GM12878 (cell line): ENCODE data around the gene SLC29A2. TPM values are rescaled to one million over a fixed set of nuclear protein-coding genes. Genes with fewer than 3 reads are reported as not detected.
A peak's percentile ranks its signal among the peaks of the same experiment; 100 is the strongest.

ENCODE experiments used
- ATF2 ChIP-seq: IDR thresholded peaks from 2 replicates; pipeline ENCODE4 v1.6.1; 2012; ENCODE audit warnings: low read length, inconsistent platforms
- ATF3 ChIP-seq: IDR thresholded peaks from 2 replicates; pipeline ENCODE4 v1.6.1; 2011; ENCODE audit warnings: low read depth, mild to moderate bottlenecking, low read length, moderate library complexity, borderline replicate concordance; ENCODE audit errors: extremely low read depth
- CEBPZ ChIP-seq: fragments of 150-350 bp; IDR thresholded peaks from 2 replicates; pipeline ENCODE4 v1.6.1; 2016; ENCODE audit warnings: low read depth, low read length
- DPF2 ChIP-seq: fragments of 450-650 bp; IDR thresholded peaks from 2 replicates; pipeline ENCODE4 v1.6.1; 2017; ENCODE audit warnings: mild to moderate bottlenecking
- HDAC2 ChIP-seq: fragments of 200-600 bp; sonication (generic); IDR thresholded peaks from 2 replicates; pipeline ENCODE4 v1.6.1; 2017
- IRF4 ChIP-seq: IDR thresholded peaks from 2 replicates; pipeline ENCODE4 v1.6.1; 2011; ENCODE audit warnings: low read depth, low read length
- NR2C2 ChIP-seq: IDR thresholded peaks from 2 replicates; pipeline ENCODE4 v1.6.1; 2011; ENCODE audit warnings: borderline replicate concordance, low read depth; ENCODE audit not compliant: control insufficient read depth, insufficient read length
- PBX3 ChIP-seq: IDR thresholded peaks from 2 replicates; pipeline ENCODE4 v1.6.1; 2011; ENCODE audit warnings: mild to moderate bottlenecking, low read depth, low read length, moderate library complexity; ENCODE audit not compliant: insufficient replicate concordance
- PKNOX1 ChIP-seq: fragments of 450-650 bp; IDR thresholded peaks from 2 replicates; pipeline ENCODE4 v1.6.1; 2016; ENCODE audit warnings: mild to moderate bottlenecking
- RCOR1 ChIP-seq: conservative IDR thresholded peaks from 2 replicates; pipeline ENCODE4 v1.6.1; 2012; ENCODE audit warnings: low read depth, low read length, improper control_type of control experiment
- RUNX3 ChIP-seq: IDR thresholded peaks from 2 replicates; pipeline ENCODE4 v1.6.1; 2012; ENCODE audit warnings: low read length, inconsistent platforms
- STAT3 ChIP-seq: IDR thresholded peaks from 2 replicates; pipeline ENCODE4 v1.6.1; 2011; ENCODE audit warnings: low read depth, low read length, improper control_type of control experiment
- SUZ12 ChIP-seq: fragments of 200-600 bp; sonication (generic); IDR thresholded peaks from one replicate; pipeline ENCODE4 v1.6.1; 2018; ENCODE audit warnings: antibody characterized with exemption, mild to moderate bottlenecking; ENCODE audit not compliant: unreplicated experiment
- TCF3 ChIP-seq: IDR thresholded peaks from 2 replicates; pipeline ENCODE4 v1.6.1; 2012; ENCODE audit warnings: low read depth, mild to moderate bottlenecking, low read length, borderline replicate concordance; ENCODE audit not compliant: insufficient read depth
- TCF7 ChIP-seq: IDR thresholded peaks from 2 replicates; pipeline ENCODE4 v1.6.1; 2014; ENCODE audit warnings: antibody characterized with exemption, borderline replicate concordance
- YY1 ChIP-seq: IDR thresholded peaks from 2 replicates; pipeline ENCODE4 v1.6.1; 2011; ENCODE audit warnings: low read depth, mild to moderate bottlenecking, low read length
- ZBTB33 ChIP-seq: fragments of 450-650 bp; IDR thresholded peaks from 2 replicates; pipeline ENCODE4 v1.6.1; 2017; ENCODE audit warnings: mild to moderate bottlenecking
- ZNF24 ChIP-seq: fragments of 450-650 bp; IDR thresholded peaks from 2 replicates; pipeline ENCODE4 v1.6.1; 2017; ENCODE audit warnings: antibody characterized with exemption, mild to moderate bottlenecking
- ZNF384 ChIP-seq: IDR thresholded peaks from 2 replicates; pipeline ENCODE4 v1.6.1; 2012; ENCODE audit warnings: low read depth, mild to moderate bottlenecking, low read length, improper control_type of control experiment, borderline replicate concordance
- polyA plus RNA-seq, 11 experiments: library from polyadenylated mRNA; depleted of rRNA in 4 of 11; unstranded in 6 of 11; stranded (reverse) in 5 of 11; fragments of >200 nt; fragmentation: Nextera tagmentation in 4 of 11; fragmentation: Illumina TruSeq in 1 of 11; extraction: Ambion mirVana in 4 of 11; extraction: Trizol in 1 of 11; gene quantifications; 1 replicate in 1 of 11; 2 replicates in 10 of 11; pipeline versions ENCODE4 v1.2.1 to v1.2.3, GENCODE V29; 2011 to 2016; ENCODE audit warnings: inconsistent platforms in 2 of 11, missing spikeins in 2 of 11, low read depth in 1 of 11
- total RNA-seq, 4 experiments: library from RNA; depleted of rRNA in 3 of 4; stranded (reverse); fragments of >200 nt in 3 of 4; fragmentation: Illumina TruSeq in 1 of 4; extraction: Trizol in 1 of 4; gene quantifications; 2 replicates each; pipeline versions ENCODE4 v1.2.1 to v1.2.3, GENCODE V29; 2013 to 2021

Gene SLC29A2
- total and polyA plus RNA-seq, 10 of the 15 experiments (the other 5 are each of a cell fraction or from before 2014, with no cell fraction given), result 0.27 to 7.5 (median 2.2) TPM

GRCh38 chr11:66371627-66372415 is at the start of gene SLC29A2 (continued):
- TF ChIP-seq TCF7 (no peak), RUNX3 (no peak), RCOR1 (no peak), TCF3 (no peak), ZBTB33 (no peak), PBX3 (no peak), DPF2 (0 out of 2 replicates have a peak, but pooled peaks have one; percentile 41), ATF3 (no peak), STAT3 (no peak), NR2C2 (no peak), CEBPZ (no peak), YY1 (no peak), HDAC2 (no peak), IRF4 (no peak), PKNOX1 (no peak), SUZ12 (no peak), ZNF384 (no peak), ATF2 (no peak), ZNF24 (no peak)
